Stimulated activated CD8-positive, alpha-beta memory T cell treated with anti-CD3 and anti-CD28 coated beads, Interleukin-15, amount 100 ng/mL, for 4 hours (primary cell): Measurements from ENCODE around the gene AMBRA1.

Source experiments
- DNase-seq, 2 donors: peaks; one replicate each; pipeline ENCODE4 v3.0.0-alpha.2; 2020; ENCODE audit warnings: low read depth in 2 of 2

The AMBRA1 gene

DNA sequence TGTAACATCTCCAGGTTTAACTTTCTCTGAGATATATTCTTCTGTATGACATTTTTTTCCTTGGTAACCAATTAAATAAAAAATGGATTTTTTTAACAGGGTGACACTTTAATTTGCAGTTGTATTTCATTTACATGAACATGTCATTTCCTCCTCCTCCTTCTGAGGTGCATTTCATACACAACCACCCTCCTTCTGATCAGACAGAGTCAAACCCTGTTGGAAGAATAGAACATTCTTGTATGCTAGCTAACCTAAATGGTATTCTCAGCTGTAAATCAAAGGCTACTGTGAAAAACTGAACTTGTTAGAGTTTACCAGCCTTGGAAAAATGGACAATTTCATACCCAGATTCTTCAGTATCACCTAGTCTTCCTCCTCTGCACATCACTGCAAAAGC is 149.5 kb downstream of the AMBRA1 start:
- DNase-seq, result no peak

GRCh38 chr11:46438211-46438610 is 155.6 kb downstream of the AMBRA1 start:
- no peak for DNase-seq

GRCh38 chr11:46437122-46437689 is 156.6 kb downstream of the AMBRA1 start:
- DNase-seq, result no peak

DNA sequence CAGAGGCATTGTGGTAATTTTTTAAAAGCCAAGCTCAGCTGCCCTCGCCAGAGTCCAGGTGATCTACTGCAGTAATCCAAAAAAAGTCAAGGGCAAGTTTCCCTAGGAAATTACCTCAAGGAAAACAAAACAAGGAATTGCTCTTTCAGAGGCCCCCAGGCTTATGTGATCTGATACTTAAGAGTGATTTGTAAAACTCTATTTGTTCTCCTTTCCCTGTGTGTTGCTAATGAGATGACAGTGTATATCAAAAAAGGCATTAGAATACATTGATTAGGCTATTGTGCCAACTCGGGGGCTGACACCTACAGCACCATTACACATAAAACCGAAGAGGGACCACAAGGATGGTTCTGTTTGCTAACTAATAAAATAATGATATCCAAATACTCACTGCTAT is 157.7 kb downstream of the AMBRA1 start:
- DNase-seq, result no peak

GRCh38 chr11:46435679-46436078 is 158.1 kb downstream of the AMBRA1 start:
- no peak for DNase-seq

- DNase-seq, result no peak
Observed at GRCh38 chr11:46431211-46431610, 162.6 kb downstream of the AMBRA1 start.

DNA sequence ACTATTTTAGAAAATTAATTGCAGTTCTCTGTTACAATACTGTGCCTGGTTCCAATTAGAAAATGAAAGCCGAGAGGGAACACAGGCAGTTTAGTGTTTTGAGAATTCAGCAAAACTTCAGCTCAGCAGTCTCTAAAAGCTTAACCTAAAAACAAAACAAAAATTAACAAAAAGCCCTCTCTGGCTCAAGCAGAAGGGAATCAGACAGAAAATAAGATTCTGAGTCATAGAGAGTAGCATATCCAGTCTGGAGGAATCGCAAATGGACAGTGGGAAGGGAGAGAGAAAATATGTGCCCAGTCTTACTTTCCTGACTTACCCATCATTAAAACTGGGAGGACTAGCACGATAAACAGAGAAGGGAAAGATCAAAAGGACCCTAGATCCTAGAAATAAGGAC is 164.1 kb downstream of the AMBRA1 start:
- no peak for DNase-seq

GRCh38 chr11:46427364-46427763 is 166.5 kb downstream of the AMBRA1 start:
- DNase-seq, result no peak

- DNase-seq, result no peak
Observed at GRCh38 chr11:46426233-46426991, 167.4 kb downstream of the AMBRA1 start.

DNA sequence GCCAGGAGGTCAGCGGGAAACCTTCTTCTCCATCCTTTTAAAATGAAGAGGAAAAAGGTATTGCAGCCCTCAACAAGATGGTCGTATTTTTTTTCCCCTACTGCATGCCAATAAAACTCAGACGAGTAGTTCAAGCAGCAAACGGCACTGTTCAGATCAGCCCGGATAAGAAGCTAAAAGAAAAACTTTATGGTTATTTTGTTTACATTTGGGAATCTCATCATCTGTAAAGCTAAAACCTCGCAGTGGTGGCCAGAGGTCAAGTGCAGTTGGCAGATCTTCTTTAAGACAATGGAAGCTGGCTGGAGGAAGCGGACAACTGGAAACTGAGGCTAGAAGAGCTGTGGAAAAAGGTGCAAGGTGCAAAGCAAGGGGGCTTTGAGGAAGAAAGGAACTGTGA is 171.2 kb downstream of the AMBRA1 start:
- no peak for DNase-seq

DNA sequence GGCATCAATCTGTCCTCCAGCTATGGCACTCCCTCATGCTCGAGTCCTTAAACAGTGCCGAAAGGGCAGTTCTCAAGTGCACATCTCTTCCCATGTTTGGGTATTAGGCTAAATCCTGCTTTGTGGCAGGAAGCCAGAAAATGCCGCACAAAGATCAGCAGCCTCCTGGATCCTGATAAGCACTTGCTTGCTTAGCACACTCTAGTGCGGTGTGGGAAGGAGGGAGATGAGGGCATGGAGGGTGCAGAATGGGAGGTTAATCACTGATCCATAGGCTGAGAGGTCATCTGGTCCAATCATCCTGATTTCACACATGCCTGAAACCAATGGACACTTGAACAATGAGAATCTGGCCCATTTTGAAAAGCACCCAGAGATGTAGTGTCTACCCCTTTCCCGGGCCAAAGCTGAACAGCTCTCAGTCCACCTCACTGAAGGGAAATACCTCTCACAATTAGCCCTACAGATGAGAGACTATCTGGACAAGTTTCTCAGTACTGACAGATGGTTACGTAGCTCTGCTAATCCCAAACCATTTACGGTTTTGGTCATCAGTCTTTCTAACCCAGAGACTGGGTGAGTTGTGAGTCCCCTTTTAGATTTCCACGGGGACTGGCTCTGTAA is 172.5 kb downstream of the AMBRA1 start:
- no peak for DNase-seq

DNA sequence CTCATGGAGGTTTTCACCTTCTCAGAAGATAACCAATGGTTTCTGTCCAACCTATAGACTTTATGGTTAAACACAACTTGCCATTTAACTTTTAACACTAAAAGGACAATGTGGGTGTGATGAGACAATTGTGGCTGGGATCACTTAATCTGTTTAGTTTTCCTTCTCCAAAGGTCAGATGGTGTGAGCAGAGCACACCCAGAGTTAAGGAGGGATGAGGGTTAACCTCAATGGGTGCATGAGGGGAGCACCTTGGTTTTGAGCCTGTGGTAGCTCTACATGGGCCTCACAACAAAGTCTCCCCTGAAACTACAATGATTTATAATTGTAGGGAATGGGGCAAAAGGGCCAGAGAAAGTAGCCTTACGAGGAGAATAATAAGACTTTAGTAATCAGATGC is 173.3 kb downstream of the AMBRA1 start:
- DNase-seq, result no peak

- no peak for DNase-seq
Observed at GRCh38 chr11:46418751-46419150, 175.1 kb downstream of the AMBRA1 start.

GRCh38 chr11:46417711-46418110 is 176.1 kb downstream of the AMBRA1 start:
- no peak for DNase-seq

DNA sequence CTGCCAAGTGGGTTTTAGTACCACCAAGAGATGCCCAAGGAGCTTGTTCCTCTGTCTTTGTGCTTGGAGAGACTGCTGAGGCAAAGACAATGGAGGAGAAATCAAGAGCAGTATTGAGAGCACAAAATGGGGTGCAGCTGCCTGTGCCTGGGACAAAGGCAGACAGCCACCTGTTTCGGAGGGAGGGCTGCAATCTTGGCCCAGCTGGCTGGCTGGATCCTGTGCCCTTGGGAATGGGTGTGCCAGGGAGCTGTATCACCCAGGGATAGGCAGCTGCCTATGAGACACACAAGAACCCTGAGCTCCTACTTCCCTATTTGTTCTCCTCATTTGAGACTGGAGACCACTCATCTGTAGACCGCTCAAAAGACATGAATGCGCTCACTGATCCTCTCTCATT is 178.9 kb downstream of the AMBRA1 start:
- DNase-seq, result no peak

GRCh38 chr11:46414466-46414796 is 179.4 kb downstream of the AMBRA1 start:
- no peak for DNase-seq

DNA sequence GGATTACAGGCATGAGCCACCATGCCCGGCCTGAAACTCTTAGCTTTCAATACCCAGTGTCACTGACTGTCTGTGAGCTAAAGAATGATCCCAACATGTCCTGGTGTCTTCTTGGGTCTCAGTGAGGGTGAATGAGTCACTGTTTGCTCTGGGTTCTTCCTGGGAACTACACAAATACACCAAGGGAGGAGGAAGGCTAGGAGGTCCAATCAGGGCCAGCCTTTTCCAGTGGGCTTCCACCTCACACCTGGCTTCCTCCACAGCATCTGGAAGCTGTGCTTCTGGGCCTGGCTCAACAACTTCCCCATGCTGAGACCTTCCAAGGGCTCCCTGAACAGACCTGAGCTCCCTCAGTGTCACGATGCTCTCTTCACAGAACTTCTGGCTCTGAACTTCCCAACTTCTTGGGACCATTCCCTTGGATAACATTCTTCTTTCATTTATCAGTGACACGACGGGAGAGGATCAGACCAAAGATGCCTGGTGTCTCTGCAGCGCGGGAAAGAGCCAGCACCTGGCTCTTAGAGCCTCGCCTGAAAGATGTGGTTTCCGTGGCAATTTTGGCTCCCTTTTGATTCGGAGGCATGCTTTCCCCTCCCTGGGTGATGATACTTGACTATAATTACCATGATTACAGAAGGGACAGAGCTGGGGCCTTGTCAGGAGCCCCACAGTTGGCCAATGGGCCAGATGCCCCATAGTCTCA is 179.9 kb downstream of the AMBRA1 start:
- DNase-seq, result no peak

- DNase-seq, result no peak
Observed at GRCh38 chr11:46410021-46410420, 183.8 kb downstream of the AMBRA1 start.

GRCh38 chr11:46408407-46408986 is 185.3 kb downstream of the AMBRA1 start:
- DNase-seq, result no peak

GRCh38 chr11:46407635-46408034 is 186.2 kb downstream of the AMBRA1 start:
- no peak for DNase-seq

GRCh38 chr11:46404476-46405017 is 189.3 kb downstream of the AMBRA1 start:
- DNase-seq, result no peak
